ENCODE measurements around the gene KAT5.
A peak's percentile ranks its signal among the peaks of the same experiment; 100 is the strongest.
"Not testable (repeated sequence)": the region's sequence is repeated elsewhere in the genome, so short reads cannot be mapped to it uniquely, and the experiment has no call there.

Gene KAT5

DNA sequence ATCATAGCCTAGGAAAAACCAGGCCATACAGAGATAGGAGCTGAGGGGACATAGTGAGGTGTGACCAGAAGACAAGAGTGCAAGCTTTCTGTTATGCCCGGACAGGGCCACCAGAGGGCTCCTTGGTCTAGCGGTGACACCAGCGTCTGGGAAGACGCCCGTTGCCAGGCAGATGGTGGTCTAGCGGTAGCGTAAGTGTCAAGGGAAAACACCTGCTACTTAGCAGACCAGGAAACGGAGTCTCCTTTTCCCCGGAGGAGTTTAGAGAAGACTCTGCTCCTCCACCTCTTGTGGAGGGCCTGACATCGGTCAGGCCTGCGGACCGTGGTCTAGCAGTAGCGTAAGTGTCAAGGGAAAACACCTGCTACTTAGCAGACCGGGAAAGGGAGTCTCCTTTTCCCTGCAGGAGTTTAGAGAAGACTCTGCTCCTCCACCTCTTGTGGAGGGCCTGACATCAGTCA, 5.7 kb upstream of the KAT5 start:
- H3K27ac ChIP-seq; H3K4me3 ChIP-seq (ENCODE audit: low read depth, low read length); in situ Hi-C loops (cut with HindIII; ENCODE audit: low pct_ligation_motif_present, low sequenced_read_pairs); H3K36me3 ChIP-seq (replicated peaks); H3K27me3 ChIP-seq (replicated peaks): not testable (repeated sequence)
- peak; percentile 65 for DNase-seq
- TF ChIP-seq, protein P1, sequence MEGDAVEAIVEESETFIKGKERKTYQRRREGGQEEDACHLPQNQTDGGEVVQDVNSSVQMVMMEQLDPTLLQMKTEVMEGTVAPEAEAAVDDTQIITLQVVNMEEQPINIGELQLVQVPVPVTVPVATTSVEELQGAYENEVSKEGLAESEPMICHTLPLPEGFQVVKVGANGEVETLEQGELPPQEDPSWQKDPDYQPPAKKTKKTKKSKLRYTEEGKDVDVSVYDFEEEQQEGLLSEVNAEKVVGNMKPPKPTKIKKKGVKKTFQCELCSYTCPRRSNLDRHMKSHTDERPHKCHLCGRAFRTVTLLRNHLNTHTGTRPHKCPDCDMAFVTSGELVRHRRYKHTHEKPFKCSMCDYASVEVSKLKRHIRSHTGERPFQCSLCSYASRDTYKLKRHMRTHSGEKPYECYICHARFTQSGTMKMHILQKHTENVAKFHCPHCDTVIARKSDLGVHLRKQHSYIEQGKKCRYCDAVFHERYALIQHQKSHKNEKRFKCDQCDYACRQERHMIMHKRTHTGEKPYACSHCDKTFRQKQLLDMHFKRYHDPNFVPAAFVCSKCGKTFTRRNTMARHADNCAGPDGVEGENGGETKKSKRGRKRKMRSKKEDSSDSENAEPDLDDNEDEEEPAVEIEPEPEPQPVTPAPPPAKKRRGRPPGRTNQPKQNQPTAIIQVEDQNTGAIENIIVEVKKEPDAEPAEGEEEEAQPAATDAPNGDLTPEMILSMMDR (IDR thresholded peaks at IDR 0.05; ENCODE audit: low read depth, low read length, missing control alignments), result peak; percentile 60

DNA sequence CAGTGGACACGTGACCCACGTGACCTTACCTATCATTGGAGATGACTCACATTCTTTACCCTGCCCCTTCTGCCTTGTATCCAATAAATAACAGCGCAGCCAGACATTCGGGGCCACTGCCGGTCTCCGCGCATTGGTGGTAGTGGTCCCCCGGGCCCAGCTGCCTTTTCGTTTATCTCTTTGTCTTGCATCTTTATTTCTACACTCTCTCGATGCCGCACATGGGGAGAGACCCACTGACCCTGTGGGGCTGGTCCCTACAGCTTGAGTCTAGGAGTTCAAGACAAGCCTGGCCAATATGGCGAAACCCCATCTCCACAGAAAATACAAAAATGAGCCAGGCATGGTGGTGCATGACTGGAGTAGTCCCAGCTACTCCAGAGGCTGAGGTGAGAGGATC, 5.0 kb upstream of the KAT5 start:
- H3K36me3 ChIP-seq (replicated peaks); H3K4me3 ChIP-seq (ENCODE audit: low read depth, low read length); DNase-seq; in situ Hi-C loops (cut with HindIII; ENCODE audit: low pct_ligation_motif_present, low sequenced_read_pairs); H3K27ac ChIP-seq; H3K27me3 ChIP-seq (replicated peaks): not testable (repeated sequence)

GRCh38 chr11:65708451-65708850, 3.6 kb upstream of the KAT5 start:
- Histone ChIP-seq H3K27ac (no peak overlapping the region), H3K36me3 (replicated peaks) (peaks cover 3% of the 10 kb centered on the region), H3K4me3 (ENCODE audit: low read depth, low read length) (no peak overlapping the region), H3K27me3 (replicated peaks) (no peaks in the 10 kb centered on the region)
- TF ChIP-seq, protein P1 (IDR thresholded peaks at IDR 0.05; ENCODE audit: low read depth, low read length, missing control alignments), result no peak
- in situ Hi-C loops (cut with HindIII; ENCODE audit: low pct_ligation_motif_present, low sequenced_read_pairs), result no loop called here
- DNase-seq, result no peak

DNA sequence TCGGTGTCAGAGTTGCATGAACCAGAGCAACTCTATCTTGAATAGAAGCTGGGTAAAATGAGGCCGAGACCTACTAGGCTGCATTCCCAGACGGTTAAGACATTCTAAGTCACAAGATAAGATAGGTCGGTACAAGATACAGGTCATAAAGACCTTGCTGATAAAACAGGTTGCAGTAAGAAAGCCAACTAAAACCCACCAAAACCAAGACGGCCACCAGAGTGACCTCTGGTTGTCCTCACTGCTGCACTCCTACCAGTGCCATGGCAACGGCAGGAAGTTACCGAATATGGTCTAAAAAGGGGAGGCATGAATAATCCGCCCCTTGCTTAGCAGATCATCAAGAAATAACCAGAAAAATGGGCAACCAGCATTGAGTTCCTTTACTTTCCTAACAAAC, 2.4 kb upstream of the KAT5 start:
- Histone ChIP-seq H3K4me3 (ENCODE audit: low read depth, low read length) (no peak overlapping the region), H3K27me3 (replicated peaks) (no peaks in the 10 kb centered on the region), H3K36me3 (replicated peaks) (peaks cover 15% of the 10 kb centered on the region), H3K27ac (no peak overlapping the region)
- in situ Hi-C loops (cut with HindIII; ENCODE audit: low pct_ligation_motif_present, low sequenced_read_pairs), result no loop called here
- TF ChIP-seq, protein P1 (IDR thresholded peaks at IDR 0.05; ENCODE audit: low read depth, low read length, missing control alignments), result no peak
- no peak for DNase-seq

- Histone ChIP-seq H3K36me3 (replicated peaks) (peaks cover 22% of the 10 kb centered on the region), H3K27me3 (replicated peaks) (no peaks in the 10 kb centered on the region), H3K27ac (no peak overlapping the region), H3K4me3 (ENCODE audit: low read depth, low read length) (no peak overlapping the region)
- TF ChIP-seq, protein P1 (IDR thresholded peaks at IDR 0.05; ENCODE audit: low read depth, low read length, missing control alignments), result no peak
- in situ Hi-C loops (cut with HindIII; ENCODE audit: low pct_ligation_motif_present, low sequenced_read_pairs), result no loop called here
- DNase-seq, result no peak
Observed at GRCh38 chr11:65710421-65710820, 1.6 kb upstream of the KAT5 start.

DNA sequence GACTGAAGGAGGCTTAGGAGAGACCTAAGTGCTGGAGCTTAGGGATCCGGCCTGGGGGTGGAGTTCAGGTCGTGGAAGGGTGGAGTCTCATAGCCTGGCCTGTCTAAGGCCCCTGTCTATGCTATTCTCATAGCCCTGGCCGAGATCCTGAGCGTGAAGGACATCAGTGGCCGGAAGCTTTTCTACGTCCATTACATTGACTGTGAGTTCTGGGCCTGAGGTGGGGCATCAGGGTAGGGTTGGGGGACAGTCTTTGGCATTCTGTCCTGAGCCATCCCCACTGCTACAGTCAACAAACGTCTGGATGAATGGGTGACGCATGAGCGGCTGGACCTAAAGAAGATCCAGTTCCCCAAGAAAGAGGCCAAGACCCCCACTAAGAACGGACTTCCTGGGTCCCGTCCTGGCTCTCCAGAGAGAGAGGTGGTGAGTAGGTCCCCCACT, 603 bp downstream of the KAT5 start:
- Histone ChIP-seq H3K36me3 (replicated peaks) (peaks cover 39% of the 10 kb centered on the region), H3K4me3 (ENCODE audit: low read depth, low read length) (peak overlapping the region; percentile 77), H3K27me3 (replicated peaks) (no peaks in the 10 kb centered on the region), H3K27ac (peak overlapping the region; percentile 98)
- in situ Hi-C loops (cut with HindIII; ENCODE audit: low pct_ligation_motif_present, low sequenced_read_pairs), result no loop called here
- DNase-seq, result no peak
- TF ChIP-seq, protein P1 (IDR thresholded peaks at IDR 0.05; ENCODE audit: low read depth, low read length, missing control alignments), result no peak

Data from brain microvascular endothelial cell (primary cell).